ENCODE data around the gene GMDS.

The GMDS gene

GRCh38 chr6:2245103-2245876 lies at the start of gene GMDS:
Gene GMDS, minus strand, starts transcription at chr6:2245605.
- in situ Hi-C loops (cut with MboI; ENCODE audit: low sequenced_read_pairs) = no loop called here

- in situ Hi-C loops (cut with MboI; ENCODE audit: low sequenced_read_pairs) = no loop called here
Measured at GRCh38 chr6:2285510-2285909, 40.1 kb upstream of the GMDS start.

GRCh38 chr6:2275892-2276242 lies 30.5 kb upstream of the GMDS start:
- in situ Hi-C loops (cut with MboI; ENCODE audit: low sequenced_read_pairs) = no loop called here

GRCh38 chr6:2274981-2275891 lies 29.8 kb upstream of the GMDS start:
- in situ Hi-C loops (cut with MboI; ENCODE audit: low sequenced_read_pairs) = no loop called here

GRCh38 chr6:2272696-2273095 lies 27.3 kb upstream of the GMDS start:
- in situ Hi-C loops (cut with MboI; ENCODE audit: low sequenced_read_pairs) = no loop called here

- in situ Hi-C loops (cut with MboI; ENCODE audit: low sequenced_read_pairs) = no loop called here
Measured at GRCh38 chr6:2270054-2270453, 24.6 kb upstream of the GMDS start.

GRCh38 chr6:2266841-2267240 lies 21.4 kb upstream of the GMDS start:
- in situ Hi-C loops (cut with MboI; ENCODE audit: low sequenced_read_pairs) = no loop called here

GRCh38 chr6:2266031-2266795 lies 20.8 kb upstream of the GMDS start:
- in situ Hi-C loops (cut with MboI; ENCODE audit: low sequenced_read_pairs) = no loop called here

- in situ Hi-C loops (cut with MboI; ENCODE audit: low sequenced_read_pairs) = no loop called here
Measured at GRCh38 chr6:2264932-2265331, 19.5 kb upstream of the GMDS start.

- in situ Hi-C loops (cut with MboI; ENCODE audit: low sequenced_read_pairs) = no loop called here
Measured at GRCh38 chr6:2263896-2264295, 18.5 kb upstream of the GMDS start.

GRCh38 chr6:2259574-2259973 lies 14.2 kb upstream of the GMDS start:
- in situ Hi-C loops (cut with MboI; ENCODE audit: low sequenced_read_pairs) = no loop called here

GRCh38 chr6:2259002-2259494 lies 13.6 kb upstream of the GMDS start:
- in situ Hi-C loops (cut with MboI; ENCODE audit: low sequenced_read_pairs) = no loop called here

GRCh38 chr6:2258112-2258511 lies 12.7 kb upstream of the GMDS start:
- in situ Hi-C loops (cut with MboI; ENCODE audit: low sequenced_read_pairs) = no loop called here

- in situ Hi-C loops (cut with MboI; ENCODE audit: low sequenced_read_pairs) = no loop called here
Measured at GRCh38 chr6:2257363-2257762, 12.0 kb upstream of the GMDS start.

- in situ Hi-C loops (cut with MboI; ENCODE audit: low sequenced_read_pairs) = no loop called here
Measured at GRCh38 chr6:2254747-2255146, 9.3 kb upstream of the GMDS start.

GRCh38 chr6:2249126-2249525 lies 3.7 kb upstream of the GMDS start:
- in situ Hi-C loops (cut with MboI; ENCODE audit: low sequenced_read_pairs) = no loop called here

- in situ Hi-C loops (cut with MboI; ENCODE audit: low sequenced_read_pairs) = no loop called here
Measured at GRCh38 chr6:2247664-2248063, 2.3 kb upstream of the GMDS start.

- in situ Hi-C loops (cut with MboI; ENCODE audit: low sequenced_read_pairs) = no loop called here
Measured at GRCh38 chr6:2245877-2246863, 765 bp upstream of the GMDS start.

GRCh38 chr6:2244261-2245102 lies 923 bp downstream of the GMDS start:
- in situ Hi-C loops (cut with MboI; ENCODE audit: low sequenced_read_pairs) = no loop called here
